Measurements from ENCODE around the gene NFATC1. TPM values are rescaled to one million over a fixed set of nuclear protein-coding genes. Genes with fewer than 3 reads are reported as not detected.

NFATC1 gene
- total and polyA plus RNA-seq, 5 donors: 14.7 to 25.3 (median 20.3) TPM

GRCh38 chr18:79548077-79548450 lies 152.3 kb downstream of the NFATC1 start:
- intact Hi-C loops (cut with DNase I): no loop called here
- Histone ChIP-seq H3K4me3 (ENCODE audit: low read length) (no peak overlapping the region), H3K27ac (ENCODE audit: low read length) (no peak overlapping the region), H3K9me3 (ENCODE audit: control insufficient read depth, low read length) (no peaks in the 10 kb centered on the region), H3K4me1 (ENCODE audit: control insufficient read depth, insufficient read depth, low read length) (no peaks in the 10 kb centered on the region), H3K27me3 (ENCODE audit: control insufficient read depth, insufficient read depth) (no peaks in the 10 kb centered on the region)
- DNase-seq (peak in 2 of 3 donors; percentile 53 to 55), ATAC-seq (no peak)
- 91% methylated on average over 25 of the region's 25 CpGs for WGBS

DNA sequence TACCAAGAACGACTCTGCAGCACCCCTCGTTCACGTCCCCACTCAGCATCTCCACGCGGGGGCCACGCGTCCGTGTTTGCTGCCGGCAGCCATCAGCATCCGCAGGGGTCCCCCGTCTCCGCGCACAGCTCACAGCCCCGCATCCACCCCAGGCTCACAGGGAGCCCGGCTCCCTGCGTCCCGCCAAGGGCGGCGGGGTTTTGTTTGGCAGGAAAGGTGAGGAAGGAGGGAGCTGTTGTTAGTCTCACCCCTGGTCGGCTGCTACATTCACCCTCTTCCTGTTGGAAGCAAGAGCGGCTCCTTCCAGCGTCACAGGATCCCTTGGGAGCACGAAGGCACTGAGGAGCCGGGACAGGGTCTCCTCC lies 152.9 kb downstream of the NFATC1 start:
- intact Hi-C loops (cut with DNase I): no loop called here
- DNase-seq: peak in 2 of 3 donors; percentile 26 to 57
- Histone ChIP-seq H3K27me3 (ENCODE audit: control insufficient read depth, insufficient read depth) (no peaks in the 10 kb centered on the region), H3K4me1 (ENCODE audit: control insufficient read depth, insufficient read depth, low read length) (no peaks in the 10 kb centered on the region), H3K4me3 (ENCODE audit: low read length) (no peak overlapping the region), H3K27ac (ENCODE audit: low read length) (no peak overlapping the region), H3K9me3 (ENCODE audit: control insufficient read depth, low read length) (no peaks in the 10 kb centered on the region)
- WGBS: 87% methylated on average over 24 of the region's 24 CpGs
- ATAC-seq: no peak

DNA sequence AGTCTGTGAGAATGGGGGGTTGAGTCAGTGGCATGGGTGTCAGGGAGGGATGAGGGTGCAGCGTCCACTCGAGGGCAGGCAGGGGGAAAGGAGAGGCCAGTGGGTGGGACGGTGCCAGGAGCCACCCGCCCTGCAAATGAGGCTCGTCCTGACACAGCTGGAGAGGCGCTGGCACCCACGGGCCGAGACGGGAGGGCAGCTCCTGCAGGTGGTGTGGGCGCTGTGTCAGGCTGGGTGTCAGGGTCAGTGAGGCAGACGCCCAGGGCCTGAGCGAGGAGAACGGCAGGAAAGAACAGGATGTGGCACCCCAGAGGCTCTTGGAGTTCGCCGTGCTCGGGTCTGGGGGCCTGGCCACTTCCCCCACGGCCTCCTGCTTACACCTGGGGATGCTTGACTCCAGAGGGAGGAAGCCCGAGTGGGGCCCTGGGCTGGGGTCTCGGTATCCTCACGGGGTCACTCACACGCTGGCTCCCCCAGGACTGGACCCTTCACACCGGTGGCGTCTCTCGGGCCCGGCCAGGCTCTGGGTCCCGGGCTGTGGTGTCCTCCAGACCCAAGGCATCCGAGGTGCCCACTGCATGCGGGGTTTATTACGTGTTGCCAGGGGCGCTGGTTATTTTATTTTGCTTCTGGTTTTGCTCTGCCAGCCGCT lies 153.4 kb downstream of the NFATC1 start:
- peak in 2 of 3 donors; percentile 56 to 57 for DNase-seq
- H3K4me3 ChIP-seq (ENCODE audit: low read length): no peak overlapping the region
- no peaks in the 10 kb centered on the region for H3K27me3 ChIP-seq (ENCODE audit: control insufficient read depth, insufficient read depth)
- no peaks in the 10 kb centered on the region for H3K4me1 ChIP-seq (ENCODE audit: control insufficient read depth, insufficient read depth, low read length)
- ATAC-seq: no peak
- 87% methylated on average over 31 of the region's 31 CpGs for WGBS
- intact Hi-C loops (cut with DNase I): no loop called here
- H3K9me3 ChIP-seq (ENCODE audit: control insufficient read depth, low read length): no peaks in the 10 kb centered on the region
- H3K27ac ChIP-seq (ENCODE audit: low read length): no peak overlapping the region

GRCh38 chr18:79549638-79550000 lies 153.9 kb downstream of the NFATC1 start:
- 91% methylated on average over 20 of the region's 20 CpGs for WGBS
- no peak for DNase-seq
- Histone ChIP-seq H3K9me3 (ENCODE audit: control insufficient read depth, low read length) (no peaks in the 10 kb centered on the region), H3K4me3 (ENCODE audit: low read length) (no peak overlapping the region), H3K27me3 (ENCODE audit: control insufficient read depth, insufficient read depth) (no peaks in the 10 kb centered on the region), H3K4me1 (ENCODE audit: control insufficient read depth, insufficient read depth, low read length) (no peaks in the 10 kb centered on the region), H3K27ac (ENCODE audit: low read length) (no peak overlapping the region)
- ATAC-seq: no peak
- intact Hi-C loops (cut with DNase I): no loop called here

DNA sequence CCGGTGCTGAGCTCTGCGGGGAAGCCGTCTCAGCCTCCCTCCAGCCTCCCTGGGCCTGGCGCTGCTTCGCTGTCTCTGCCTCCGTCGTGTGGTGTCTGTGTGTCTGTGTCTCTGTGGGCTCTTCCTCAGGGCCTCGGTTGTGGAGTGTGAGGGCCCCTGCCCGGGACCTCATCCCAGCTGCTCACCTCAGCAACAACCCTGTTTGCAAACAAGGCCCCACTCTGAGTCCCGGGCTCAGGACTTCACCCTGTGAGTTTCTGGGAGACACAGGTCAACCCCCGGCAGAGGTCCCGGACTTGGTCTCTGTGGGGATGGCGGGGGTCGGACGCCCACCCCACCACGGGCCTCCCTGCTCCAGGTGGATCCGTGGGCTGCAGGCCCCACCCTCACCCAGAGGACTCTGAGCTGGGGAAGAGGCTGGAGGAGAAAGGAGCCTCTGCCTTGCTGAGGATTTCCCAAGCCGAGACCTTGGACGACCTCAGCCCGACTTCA lies 156.5 kb downstream of the NFATC1 start:
- 91% methylated on average over 20 of the region's 20 CpGs for WGBS
- peak in 1 of 2 donors; percentile 10 for ATAC-seq

DNA sequence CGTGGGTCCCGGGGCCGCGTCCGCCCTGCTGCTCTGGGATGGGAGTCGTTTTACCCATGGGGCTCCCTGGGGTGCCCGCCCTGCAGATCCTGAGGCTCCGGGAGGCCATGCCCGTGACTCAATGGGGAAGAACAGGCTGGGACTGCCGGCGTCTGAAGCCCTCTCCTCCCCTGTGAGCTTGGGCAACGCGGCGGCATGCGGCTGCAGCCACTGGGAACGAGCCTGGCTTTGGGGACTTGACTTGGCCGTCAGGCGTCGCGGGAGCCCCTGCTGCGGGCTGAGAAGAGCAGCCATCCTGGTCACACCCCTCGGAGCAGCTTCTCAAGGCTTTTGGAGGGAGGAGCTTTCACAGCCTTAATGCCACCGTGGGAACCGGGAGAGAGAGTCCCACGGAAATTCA lies 157.0 kb downstream of the NFATC1 start:
- ATAC-seq: no peak
- no peaks in the 10 kb centered on the region for H3K27me3 ChIP-seq (ENCODE audit: control insufficient read depth, insufficient read depth)
- intact Hi-C loops (cut with DNase I): no loop called here
- no peak overlapping the region for H3K4me3 ChIP-seq (ENCODE audit: low read length)
- 84% methylated on average over 25 of the region's 25 CpGs for WGBS
- no peaks in the 10 kb centered on the region for H3K9me3 ChIP-seq (ENCODE audit: control insufficient read depth, low read length)
- DNase-seq: peak in 1 of 3 donors; percentile 53
- no peaks in the 10 kb centered on the region for H3K4me1 ChIP-seq (ENCODE audit: control insufficient read depth, insufficient read depth, low read length)
- no peak overlapping the region for H3K27ac ChIP-seq (ENCODE audit: low read length)

More for the DNA sequence above, 156.5 kb downstream of the NFATC1 start:
- DNase-seq: no peak
- Histone ChIP-seq H3K27ac (ENCODE audit: low read length) (no peak overlapping the region), H3K9me3 (ENCODE audit: control insufficient read depth, low read length) (no peaks in the 10 kb centered on the region), H3K4me3 (ENCODE audit: low read length) (no peak overlapping the region), H3K27me3 (ENCODE audit: control insufficient read depth, insufficient read depth) (no peaks in the 10 kb centered on the region), H3K4me1 (ENCODE audit: control insufficient read depth, insufficient read depth, low read length) (no peaks in the 10 kb centered on the region)
- intact Hi-C loops (cut with DNase I): no loop called here

- peak in 2 of 3 donors; percentile 7 to 55 for DNase-seq
- no peak overlapping the region for H3K4me3 ChIP-seq (ENCODE audit: low read length)
- no peaks in the 10 kb centered on the region for H3K27me3 ChIP-seq (ENCODE audit: control insufficient read depth, insufficient read depth)
- no peak overlapping the region for H3K27ac ChIP-seq (ENCODE audit: low read length)
- H3K4me1 ChIP-seq (ENCODE audit: control insufficient read depth, insufficient read depth, low read length): no peaks in the 10 kb centered on the region
- intact Hi-C loops (cut with DNase I): no loop called here
- no peak for ATAC-seq
- 81% methylated on average over 24 of the region's 24 CpGs for WGBS
- no peaks in the 10 kb centered on the region for H3K9me3 ChIP-seq (ENCODE audit: control insufficient read depth, low read length)
These were observed 157.4 kb downstream of the NFATC1 start for GRCh38 chr18:79553154-79553553.

- no peak overlapping the region for H3K4me3 ChIP-seq (ENCODE audit: low read length)
- ATAC-seq: no peak
- 91% methylated on average over 25 of the region's 25 CpGs for WGBS
- no peaks in the 10 kb centered on the region for H3K4me1 ChIP-seq (ENCODE audit: control insufficient read depth, insufficient read depth, low read length)
- no peaks in the 10 kb centered on the region for H3K27me3 ChIP-seq (ENCODE audit: control insufficient read depth, insufficient read depth)
- DNase-seq: peak in 1 of 3 donors; percentile 52
- intact Hi-C loops (cut with DNase I): no loop called here
- no peaks in the 10 kb centered on the region for H3K9me3 ChIP-seq (ENCODE audit: control insufficient read depth, low read length)
- H3K27ac ChIP-seq (ENCODE audit: low read length): no peak overlapping the region
These were observed 158.0 kb downstream of the NFATC1 start for GRCh38 chr18:79553696-79554095.

GRCh38 chr18:79554321-79554720 lies 158.6 kb downstream of the NFATC1 start:
- 96% methylated on average over 13 of the region's 13 CpGs for WGBS
- DNase-seq (no peak), ATAC-seq (no peak)
- H3K4me1 ChIP-seq (ENCODE audit: control insufficient read depth, insufficient read depth, low read length): no peaks in the 10 kb centered on the region
- H3K9me3 ChIP-seq (ENCODE audit: control insufficient read depth, low read length): no peaks in the 10 kb centered on the region
- H3K27ac ChIP-seq (ENCODE audit: low read length): no peak overlapping the region
- intact Hi-C loops (cut with DNase I): no loop called here
- H3K4me3 ChIP-seq (ENCODE audit: low read length): no peak overlapping the region
- no peaks in the 10 kb centered on the region for H3K27me3 ChIP-seq (ENCODE audit: control insufficient read depth, insufficient read depth)

- DNase-seq (peak in 1 of 3 donors; percentile 37), ATAC-seq (no peak)
- Histone ChIP-seq H3K4me1 (ENCODE audit: control insufficient read depth, insufficient read depth, low read length) (no peaks in the 10 kb centered on the region), H3K27me3 (ENCODE audit: control insufficient read depth, insufficient read depth) (no peaks in the 10 kb centered on the region), H3K27ac (ENCODE audit: low read length) (no peak overlapping the region), H3K9me3 (ENCODE audit: control insufficient read depth, low read length) (no peaks in the 10 kb centered on the region), H3K4me3 (ENCODE audit: low read length) (no peak overlapping the region)
- WGBS: 90% methylated on average over 30 of the region's 30 CpGs
- intact Hi-C loops (cut with DNase I): no loop called here
These were observed 159.4 kb downstream of the NFATC1 start for GRCh38 chr18:79554945-79555645.

DNA sequence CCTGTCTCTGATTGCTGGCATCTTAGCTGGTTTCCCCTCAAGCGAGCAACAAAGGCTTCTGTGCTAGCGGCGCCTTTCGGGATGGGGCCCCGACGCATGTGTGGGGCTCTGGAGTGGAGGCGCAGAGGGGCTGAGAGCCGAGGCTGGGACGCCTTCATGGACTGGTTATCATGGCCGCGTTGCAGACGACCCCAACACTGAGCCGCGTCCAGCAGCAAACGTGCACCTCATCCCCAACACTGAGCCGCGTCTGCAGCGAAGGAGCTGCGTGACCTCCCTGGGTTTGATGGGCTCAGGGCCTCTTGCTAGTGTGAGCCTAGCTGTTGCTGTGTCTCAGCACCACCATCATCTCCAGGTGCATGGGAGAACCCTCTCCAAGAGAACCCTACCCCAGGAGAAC lies 160.2 kb downstream of the NFATC1 start:
- no peak overlapping the region for H3K4me3 ChIP-seq (ENCODE audit: low read length)
- no peak overlapping the region for H3K27ac ChIP-seq (ENCODE audit: low read length)
- WGBS: 95% methylated on average over 19 of the region's 19 CpGs
- intact Hi-C loops (cut with DNase I): no loop called here
- H3K4me1 ChIP-seq (ENCODE audit: control insufficient read depth, insufficient read depth, low read length): no peaks in the 10 kb centered on the region
- no peaks in the 10 kb centered on the region for H3K27me3 ChIP-seq (ENCODE audit: control insufficient read depth, insufficient read depth)
- no peak for ATAC-seq
- H3K9me3 ChIP-seq (ENCODE audit: control insufficient read depth, low read length): no peaks in the 10 kb centered on the region
- peak in 1 of 3 donors; percentile 42 for DNase-seq
